ENCODE results near the gene PP2D1. TPM values are rescaled to one million over a fixed set of nuclear protein-coding genes. Genes with fewer than 3 reads are reported as not detected.

The PP2D1 gene
- total RNA-seq, 1 experiment from 2014 or later, result not detected

- TF ChIP-seq MYBL2 (CRISPR knock-in tag; IDR thresholded peaks at IDR 0.05), result no peak
- no peak for TF ChIP-seq AR (CRISPR knock-in tag; IDR thresholded peaks at IDR 0.05)
- no peak for TF ChIP-seq ELF4 (CRISPR knock-in tag; IDR thresholded peaks at IDR 0.05; ENCODE audit: low read depth)
- TF ChIP-seq MXD4 (CRISPR knock-in tag; IDR thresholded peaks at IDR 0.05; ENCODE audit: borderline replicate concordance), result no peak
- TF ChIP-seq CTCF (IDR thresholded peaks at IDR 0.05), result no peak
- TF ChIP-seq TEAD1 (CRISPR knock-in tag; IDR thresholded peaks at IDR 0.05), result no peak
- no peak for TF ChIP-seq ZNF671 (CRISPR knock-in tag; IDR thresholded peaks at IDR 0.05)
- TF ChIP-seq E2F5 (CRISPR knock-in tag; IDR thresholded peaks at IDR 0.05), result no peak
- TF ChIP-seq ZBTB21 (CRISPR knock-in tag; IDR thresholded peaks at IDR 0.05; ENCODE audit: borderline replicate concordance), result no peak
- TF ChIP-seq FOXP4 (CRISPR knock-in tag; IDR thresholded peaks at IDR 0.05), result no peak
- no peak for TF ChIP-seq OVOL2 (CRISPR knock-in tag; IDR thresholded peaks at IDR 0.05; ENCODE audit: borderline replicate concordance)
- TF ChIP-seq SOX15 (CRISPR knock-in tag; IDR thresholded peaks at IDR 0.05), result no peak
- H3K27ac Mint-ChIP-seq, result no peak overlapping the region
- no peaks in the 10 kb centered on the region for H3K36me3 Mint-ChIP-seq
- no peak overlapping the region for H3K4me3 Mint-ChIP-seq
- H3K9me3 Mint-ChIP-seq, result peaks cover 5% of the 10 kb centered on the region; the same call in 1 of the 2 replicates
- no peaks in the 10 kb centered on the region for H3K4me1 Mint-ChIP-seq
- ChIA-PET CTCF (no interaction called here), POLR2A (no interaction called here)
- no peak for ATAC-seq
- DNase-seq (ENCODE audit: low spot score), result no peak
- H3K27me3 Mint-ChIP-seq (ENCODE audit: low read depth), result no peaks in the 10 kb centered on the region
Measured at GRCh38 chr3:20056725-20057611, 44.9 kb upstream of the PP2D1 start.

GRCh38 chr3:20055842-20056241 lies 43.8 kb upstream of the PP2D1 start:
- DNase-seq (ENCODE audit: low spot score) (no peak), ATAC-seq (no peak)
- Mint-ChIP-seq H3K9me3 (peaks cover 5% of the 10 kb centered on the region; the same call in 1 of the 2 replicates), H3K27ac (no peak overlapping the region), H3K36me3 (no peaks in the 10 kb centered on the region), H3K27me3 (ENCODE audit: low read depth) (no peaks in the 10 kb centered on the region), H3K4me3 (no peak overlapping the region), H3K4me1 (no peaks in the 10 kb centered on the region)
- POLR2A ChIA-PET, result no interaction called here
- CTCF ChIA-PET, result no interaction called here
- TF ChIP-seq SOX15 (CRISPR knock-in tag; IDR thresholded peaks at IDR 0.05) (no peak), ATF1 (CRISPR knock-in tag; IDR thresholded peaks at IDR 0.05) (no peak), GRHL2 (CRISPR knock-in tag; IDR thresholded peaks at IDR 0.05; ENCODE audit: insufficient replicate concordance, severe bottlenecking) (no peak), ATF2 (CRISPR knock-in tag; IDR thresholded peaks at IDR 0.05; ENCODE audit: borderline replicate concordance, low read depth) (no peak), ATF3 (CRISPR knock-in tag; conservative IDR thresholded peaks at IDR 0.05) (no peak), ZNF219 (CRISPR knock-in tag; IDR thresholded peaks at IDR 0.05; ENCODE audit: borderline replicate concordance) (no peak), ZNF425 (CRISPR knock-in tag; conservative IDR thresholded peaks at IDR 0.05) (no peak), SP1 (CRISPR knock-in tag; conservative IDR thresholded peaks at IDR 0.05) (no peak), ZNF396 (CRISPR knock-in tag; IDR thresholded peaks at IDR 0.05; ENCODE audit: borderline replicate concordance) (no peak), USF1 (CRISPR knock-in tag; IDR thresholded peaks at IDR 0.05) (no peak), ZNF263 (CRISPR knock-in tag; IDR thresholded peaks at IDR 0.05; ENCODE audit: low read depth) (no peak)

Measured in WTC11 (cell line).